Naive B cell (primary cell): ENCODE results near the gene MC3R. TPM values are rescaled to one million over a fixed set of nuclear protein-coding genes. Genes with fewer than 3 reads are reported as not detected.

Source experiments
- ATAC-seq, 2 donors: fragments of 150-1000 bp; cut with Tn5 transposase; 2 replicates each; pipeline ENCODE4 v1.10.0; 2021; ENCODE audit warnings: low read depth in 2 of 2, mild to moderate bottlenecking in 2 of 2, moderate library complexity in 2 of 2
- DNase-seq: peaks from one replicate; pipeline ENCODE4 v3.0.0; 2022
- H3K27ac Mint-ChIP-seq, 6 donors: one replicate each; pipeline ENCODE4 v1.8.0; 2020 to 2022; ENCODE audit warnings: mild to moderate bottlenecking in 6 of 6, mixed read lengths in 6 of 6, moderate library complexity in 5 of 6, inconsistent platforms in 2 of 6
- H3K27me3 Mint-ChIP-seq, 3 donors: one replicate each; pipeline ENCODE4 v1.8.0; 2021 to 2022; ENCODE audit warnings: mixed read lengths in 3 of 3, mild to moderate bottlenecking in 1 of 3
- H3K36me3 Mint-ChIP-seq, 2 donors: one replicate each; pipeline ENCODE4 v1.8.0; 2020 to 2022; ENCODE audit warnings: mixed read lengths in 2 of 2, inconsistent platforms in 1 of 2, mild to moderate bottlenecking in 1 of 2
- H3K4me1 Mint-ChIP-seq, 3 donors: one replicate each; pipeline ENCODE4 v1.8.0; 2020 to 2022; ENCODE audit warnings: mixed read lengths in 3 of 3, inconsistent platforms in 1 of 3, mild to moderate bottlenecking in 1 of 3, moderate library complexity in 1 of 3
- H3K4me3 Mint-ChIP-seq, 8 donors: one replicate each; pipeline ENCODE4 v1.8.0; 2020 to 2022; ENCODE audit warnings: mild to moderate bottlenecking in 8 of 8, mixed read lengths in 8 of 8, moderate library complexity in 8 of 8, inconsistent platforms in 2 of 8
- H3K9me3 Mint-ChIP-seq, 7 donors: one replicate each; pipeline ENCODE4 v1.8.0; 2020 to 2022; ENCODE audit warnings: mixed read lengths in 7 of 7, mild to moderate bottlenecking in 5 of 7, inconsistent platforms in 2 of 7, moderate library complexity in 1 of 7
- polyA plus RNA-seq, 6 donors: library from polyadenylated mRNA; unstranded; fragments of 300-500 nt; fragmentation: Illumina TruSeq; gene quantifications; one replicate each; pipeline ENCODE4 v1.2.3, GENCODE V29; 2021; ENCODE audit warnings: low read depth in 6 of 6

Gene MC3R
- polyA plus RNA-seq, 6 donors from 2014 or later, result not detected

- peaks cover 0 to 3% (median 0%) of the 10 kb centered on the region in 3 donors for H3K27me3 Mint-ChIP-seq
- peaks cover 4 to 18% (median 9%) of the 10 kb centered on the region in 7 donors for H3K9me3 Mint-ChIP-seq
- ATAC-seq, result no peak
- no peaks in the 10 kb centered on the region for H3K4me1 Mint-ChIP-seq
- no peak overlapping the region for H3K4me3 Mint-ChIP-seq
- H3K36me3 Mint-ChIP-seq, result no peaks in the 10 kb centered on the region
- no peak for DNase-seq
- no peak overlapping the region for H3K27ac Mint-ChIP-seq
Observed at GRCh38 chr20:56222201-56222600, 26.3 kb upstream of the MC3R start.

- ATAC-seq (no peak), DNase-seq (no peak)
- Mint-ChIP-seq H3K9me3 (peaks cover 4 to 18% (median 9%) of the 10 kb centered on the region in 7 donors), H3K4me1 (no peaks in the 10 kb centered on the region), H3K27me3 (peaks cover 0 to 3% (median 0%) of the 10 kb centered on the region in 3 donors), H3K27ac (no peak overlapping the region), H3K4me3 (no peak overlapping the region), H3K36me3 (no peaks in the 10 kb centered on the region)
Observed at GRCh38 chr20:56222945-56223344, 25.6 kb upstream of the MC3R start.

- Mint-ChIP-seq H3K4me1 (no peaks in the 10 kb centered on the region), H3K27me3 (peaks cover 0 to 3% (median 0%) of the 10 kb centered on the region in 3 donors), H3K4me3 (no peak overlapping the region), H3K36me3 (no peaks in the 10 kb centered on the region), H3K9me3 (peaks cover 4 to 18% (median 9%) of the 10 kb centered on the region in 7 donors), H3K27ac (no peak overlapping the region)
- ATAC-seq (no peak), DNase-seq (no peak)
Observed at GRCh38 chr20:56223352-56223751, 25.2 kb upstream of the MC3R start.

- no peaks in the 10 kb centered on the region for H3K36me3 Mint-ChIP-seq
- peaks cover 0 to 17% (median 2%) of the 10 kb centered on the region in 7 donors for H3K9me3 Mint-ChIP-seq
- no peak overlapping the region for H3K4me3 Mint-ChIP-seq
- H3K27me3 Mint-ChIP-seq, result peaks cover 0 to 3% (median 0%) of the 10 kb centered on the region in 3 donors
- no peak for ATAC-seq
- DNase-seq, result no peak
- H3K27ac Mint-ChIP-seq, result no peak overlapping the region
- H3K4me1 Mint-ChIP-seq, result no peaks in the 10 kb centered on the region
Observed at GRCh38 chr20:56228021-56228420, 20.5 kb upstream of the MC3R start.

- no peaks in the 10 kb centered on the region for H3K4me1 Mint-ChIP-seq
- H3K36me3 Mint-ChIP-seq, result peaks cover 0 to 9% of the 10 kb centered on the region in 2 donors
- no peak overlapping the region for H3K27ac Mint-ChIP-seq
- DNase-seq (no peak), ATAC-seq (no peak)
- no peak overlapping the region for H3K4me3 Mint-ChIP-seq
- H3K9me3 Mint-ChIP-seq, result peaks cover 10 to 29% (median 11%) of the 10 kb centered on the region in 7 donors
- H3K27me3 Mint-ChIP-seq, result peaks cover 0 to 3% (median 0%) of the 10 kb centered on the region in 3 donors
Observed at GRCh38 chr20:56229812-56230211, 18.7 kb upstream of the MC3R start.

- ATAC-seq (no peak), DNase-seq (no peak)
- Mint-ChIP-seq H3K27me3 (peaks cover 8 to 11% (median 8%) of the 10 kb centered on the region in 3 donors), H3K27ac (no peak overlapping the region), H3K9me3 (peaks cover 19 to 46% (median 25%) of the 10 kb centered on the region in 7 donors), H3K36me3 (peaks cover 0 to 9% of the 10 kb centered on the region in 2 donors), H3K4me3 (no peak overlapping the region), H3K4me1 (no peaks in the 10 kb centered on the region)
Observed at GRCh38 chr20:56234110-56234509, 14.4 kb upstream of the MC3R start.

- peaks cover 8 to 14% (median 12%) of the 10 kb centered on the region in 3 donors for H3K27me3 Mint-ChIP-seq
- DNase-seq (no peak), ATAC-seq (no peak)
- H3K9me3 Mint-ChIP-seq, result peaks cover 19 to 48% (median 29%) of the 10 kb centered on the region in 7 donors
- no peak overlapping the region for H3K27ac Mint-ChIP-seq
- H3K4me3 Mint-ChIP-seq, result no peak overlapping the region
- H3K4me1 Mint-ChIP-seq, result no peaks in the 10 kb centered on the region
- peaks cover 0 to 9% of the 10 kb centered on the region in 2 donors for H3K36me3 Mint-ChIP-seq
Observed at GRCh38 chr20:56237335-56237734, 11.2 kb upstream of the MC3R start.

GRCh38 chr20:56244259-56244658 lies 4.3 kb upstream of the MC3R start:
- DNase-seq, result no peak
- H3K4me3 Mint-ChIP-seq, result no peak overlapping the region
- H3K4me1 Mint-ChIP-seq, result no peaks in the 10 kb centered on the region
- H3K36me3 Mint-ChIP-seq, result no peaks in the 10 kb centered on the region
- H3K9me3 Mint-ChIP-seq, result peaks cover 0 to 6% (median 3%) of the 10 kb centered on the region in 7 donors
- no peak for ATAC-seq
- H3K27me3 Mint-ChIP-seq, result peaks cover 4 to 46% (median 26%) of the 10 kb centered on the region in 3 donors
- no peak overlapping the region for H3K27ac Mint-ChIP-seq

GRCh38 chr20:56245761-56246160 lies 2.8 kb upstream of the MC3R start:
- peaks cover 16 to 53% (median 32%) of the 10 kb centered on the region in 3 donors for H3K27me3 Mint-ChIP-seq
- no peaks in the 10 kb centered on the region for H3K4me1 Mint-ChIP-seq
- peaks cover 0 to 5% (median 0%) of the 10 kb centered on the region in 7 donors for H3K9me3 Mint-ChIP-seq

GRCh38 chr20:56249244-56249955 lies 868 bp downstream of the MC3R start:
- peaks cover 0 to 2% (median 0%) of the 10 kb centered on the region in 7 donors for H3K9me3 Mint-ChIP-seq
- H3K4me3 Mint-ChIP-seq, result peak overlapping the region in 1 of 8 donors; percentile 25

More at GRCh38 chr20:56245761-56246160, 2.8 kb upstream of the MC3R start:
- DNase-seq, result no peak
- ATAC-seq, result no peak
- Mint-ChIP-seq H3K4me3 (no peak overlapping the region), H3K36me3 (no peaks in the 10 kb centered on the region), H3K27ac (no peak overlapping the region)

GRCh38 chr20:56249956-56250355 lies 1.4 kb downstream of the MC3R start:
- no peaks in the 10 kb centered on the region for H3K4me1 Mint-ChIP-seq
- H3K27ac Mint-ChIP-seq, result no peak overlapping the region
- ATAC-seq (no peak), DNase-seq (no peak)
- peaks cover 18 to 61% (median 48%) of the 10 kb centered on the region in 3 donors for H3K27me3 Mint-ChIP-seq
- peaks cover 0 to 2% (median 0%) of the 10 kb centered on the region in 7 donors for H3K9me3 Mint-ChIP-seq
- no peak overlapping the region for H3K4me3 Mint-ChIP-seq
- H3K36me3 Mint-ChIP-seq, result no peaks in the 10 kb centered on the region

More at GRCh38 chr20:56249244-56249955, 868 bp downstream of the MC3R start:
- DNase-seq, result no peak
- Mint-ChIP-seq H3K27me3 (peaks cover 18 to 61% (median 48%) of the 10 kb centered on the region in 3 donors), H3K4me1 (no peaks in the 10 kb centered on the region), H3K36me3 (no peaks in the 10 kb centered on the region), H3K27ac (no peak overlapping the region)
- ATAC-seq, result no peak

GRCh38 chr20:56257604-56258003 lies 9.1 kb downstream of the MC3R start:
- no peak overlapping the region for H3K4me3 Mint-ChIP-seq
- H3K36me3 Mint-ChIP-seq, result no peaks in the 10 kb centered on the region
- peaks cover 5 to 10% (median 10%) of the 10 kb centered on the region in 3 donors for H3K27me3 Mint-ChIP-seq
- ATAC-seq (no peak), DNase-seq (no peak)
- no peak overlapping the region for H3K27ac Mint-ChIP-seq
- H3K9me3 Mint-ChIP-seq, result no peaks in the 10 kb centered on the region
- H3K4me1 Mint-ChIP-seq, result no peaks in the 10 kb centered on the region

- no peak for ATAC-seq
- no peak overlapping the region for H3K27ac Mint-ChIP-seq
- no peaks in the 10 kb centered on the region for H3K9me3 Mint-ChIP-seq
- DNase-seq, result no peak
- H3K4me3 Mint-ChIP-seq, result no peak overlapping the region
- H3K27me3 Mint-ChIP-seq, result peaks cover 8 to 19% (median 14%) of the 10 kb centered on the region in 3 donors
- H3K4me1 Mint-ChIP-seq, result no peaks in the 10 kb centered on the region
- H3K36me3 Mint-ChIP-seq, result no peaks in the 10 kb centered on the region
Observed at GRCh38 chr20:56259948-56260347, 11.4 kb downstream of the MC3R start.

- H3K4me3 Mint-ChIP-seq, result no peak overlapping the region
- H3K27ac Mint-ChIP-seq, result no peak overlapping the region
- H3K36me3 Mint-ChIP-seq, result no peaks in the 10 kb centered on the region
- H3K9me3 Mint-ChIP-seq, result peaks cover 0 to 1% (median 0%) of the 10 kb centered on the region in 7 donors
- ATAC-seq (no peak), DNase-seq (no peak)
- no peaks in the 10 kb centered on the region for H3K4me1 Mint-ChIP-seq
- peaks cover 14 to 17% (median 14%) of the 10 kb centered on the region in 3 donors for H3K27me3 Mint-ChIP-seq
Observed at GRCh38 chr20:56268536-56268935, 20.0 kb downstream of the MC3R start.
